SK-N-SH (cell line): Measurements from ENCODE around the gene MANF. TPM values are rescaled to one million over a fixed set of nuclear protein-coding genes. Genes with fewer than 3 reads are reported as not detected.

ENCODE experiments used
- CTCF ChIA-PET: fragments of 300-600, 350-600 bp; formaldehyde crosslinking; extraction: SDS; loops from one replicate; lab custom pipeline; 2021; lab: Yijun Ruan, JAX
- POLR2A ChIA-PET: fragments of 350-600 bp; sonication (Branson Sonifier 250); formaldehyde crosslinking; extraction: SDS; loops from one replicate; lab custom pipeline; 2020; ENCODE audit warnings: antibody characterized with exemption, inconsistent platforms; lab: Yijun Ruan, JAX
- DNase-seq: peaks from one replicate; pipeline ENCODE4 v3.0.0; 2012
- H2AFZ ChIP-seq: fragments of 200-600 bp; sonication (generic); 2 replicates; pipeline ENCODE4 v1.8.1; 2016; ENCODE audit warnings: antibody characterized with exemption, mild to moderate bottlenecking, low read depth
- H3F3A ChIP-seq: fragments of 200-600 bp; sonication (generic); replicated peaks from 2 replicates; pipeline ENCODE3; 2016; ENCODE audit warnings: antibody characterized with exemption, mild to moderate bottlenecking; ENCODE audit not compliant: insufficient read depth
- H3K27ac ChIP-seq, 2 experiments: fragments of 200-500 bp in 1 of 2; fragments of 200-600 bp in 1 of 2; sonication (Bioruptor generic) in 1 of 2; sonication (generic), shearing (Covaris generic) in 1 of 2; 2 replicates each; pipeline versions ENCODE4 v1.5.1 to v1.6.1; 2014 to 2016; ENCODE audit warnings: low read depth in 2 of 2, inconsistent platforms in 1 of 2, low read length in 1 of 2, mild to moderate bottlenecking in 1 of 2, mixed read lengths in 1 of 2
- H3K27me3 ChIP-seq: fragments of 200-600 bp; sonication (generic), shearing (Covaris generic); 2 replicates; pipeline ENCODE4 v1.6.1; 2016; ENCODE audit warnings: mixed run types; ENCODE audit not compliant: insufficient read depth
- H3K36me3 ChIP-seq, 2 experiments: fragments of 200-500 bp in 1 of 2; fragments of 200-600 bp in 1 of 2; sonication (Bioruptor generic) in 1 of 2; sonication (generic) in 1 of 2; replicated peaks in 1 of 2; 2 replicates each; pipeline versions ENCODE3 to v1.5.1; 2014 to 2016; ENCODE audit warnings: low read length in 1 of 2, mild to moderate bottlenecking in 1 of 2; ENCODE audit not compliant: insufficient read depth in 2 of 2, control insufficient read depth in 1 of 2
- H3K4me1 ChIP-seq, 2 experiments: fragments of 200-500 bp in 1 of 2; fragments of 200-600 bp in 1 of 2; sonication (Bioruptor generic) in 1 of 2; sonication (generic), shearing (Covaris generic) in 1 of 2; 2 replicates each; pipeline versions ENCODE4 v1.5.1 to v1.6.1; 2014 to 2016; ENCODE audit warnings: low read depth in 1 of 2, low read length in 1 of 2, mixed run types in 1 of 2; ENCODE audit not compliant: insufficient read depth in 2 of 2, control insufficient read depth in 1 of 2
- H3K4me2 ChIP-seq: fragments of 200-600 bp; sonication (generic), shearing (Covaris generic); 2 replicates; pipeline ENCODE4 v1.6.1; 2017; ENCODE audit warnings: mixed run types
- H3K4me3 ChIP-seq, 2 experiments: fragments of 200-500 bp in 1 of 2; fragments of 200-600 bp in 1 of 2; sonication (Bioruptor generic) in 1 of 2; sonication (generic), shearing (Covaris generic) in 1 of 2; 2 replicates each; pipeline versions ENCODE4 v1.5.1 to v1.8.1; 2014 to 2016; ENCODE audit warnings: low read depth in 2 of 2, inconsistent platforms in 1 of 2, low read length in 1 of 2, mild to moderate bottlenecking in 1 of 2, mixed read lengths in 1 of 2, moderate library complexity in 1 of 2
- H3K79me2 ChIP-seq: fragments of 200-600 bp; sonication (generic); 2 replicates; pipeline ENCODE4 v1.8.1; 2017; ENCODE audit warnings: mild to moderate bottlenecking; ENCODE audit not compliant: insufficient read depth
- H3K9ac ChIP-seq: fragments of 200-600 bp; sonication (generic); 2 replicates; pipeline ENCODE4 v1.6.1; 2017; ENCODE audit warnings: mixed run types
- H3K9me2 ChIP-seq: fragments of 200-600 bp; sonication (generic); 2 replicates; pipeline ENCODE4 v1.6.1; 2017; ENCODE audit warnings: mixed run types
- H3K9me3 ChIP-seq: fragments of 200-600 bp; sonication (generic); 2 replicates; pipeline ENCODE4 v1.6.1; 2017; ENCODE audit warnings: mixed run types, mild to moderate bottlenecking, moderate library complexity
- H4K20me1 ChIP-seq: fragments of 200-600 bp; sonication (generic); 2 replicates; pipeline ENCODE4 v1.6.1; 2017; ENCODE audit warnings: mild to moderate bottlenecking, mixed run types; ENCODE audit not compliant: insufficient read depth
- ELF1 ChIP-seq: IDR thresholded peaks from 2 replicates; pipeline ENCODE4 v1.4.0; 2012
- FOXJ3 ChIP-seq: sonication (generic); formaldehyde crosslinking; IDR thresholded peaks from 2 replicates; pipeline ENCODE4 v1.5.1; 2020; ENCODE audit warnings: mild to moderate bottlenecking, missing genetic modification reagents
- FOXM1 ChIP-seq: IDR thresholded peaks from 2 replicates; pipeline ENCODE4 v1.4.0; 2012; ENCODE audit warnings: low read depth, mild to moderate bottlenecking
- GABPA ChIP-seq: IDR thresholded peaks from 2 replicates; pipeline ENCODE4 v1.4.0; 2012; ENCODE audit warnings: low read depth, mild to moderate bottlenecking
- IRF3 ChIP-seq: fragments of 150-350 bp; IDR thresholded peaks from 2 replicates; pipeline ENCODE4 v1.6.1; 2016; ENCODE audit warnings: mild to moderate bottlenecking, low read depth, low read length
- JUND ChIP-seq: IDR thresholded peaks from 2 replicates; pipeline ENCODE4 v1.4.0; 2012
- POLR2AphosphoS5 ChIP-seq: IDR thresholded peaks from 2 replicates; pipeline ENCODE4 v1.6.1; 2012; ENCODE audit warnings: low read depth, low read length
- RAD21 ChIP-seq: IDR thresholded peaks from 2 replicates; pipeline ENCODE4 v1.6.1; 2012; ENCODE audit warnings: mild to moderate bottlenecking, low read length
- RXRA ChIP-seq: IDR thresholded peaks from 2 replicates; pipeline ENCODE4 v1.4.0; 2012; ENCODE audit warnings: low read depth, mild to moderate bottlenecking, borderline replicate concordance
- TCF12 ChIP-seq: IDR thresholded peaks from 2 replicates; pipeline ENCODE4 v1.4.0; 2012
- TEAD4 ChIP-seq: IDR thresholded peaks from 2 replicates; pipeline ENCODE4 v1.4.0; 2012; ENCODE audit warnings: mild to moderate bottlenecking, borderline replicate concordance; ENCODE audit not compliant: insufficient read depth
- USF2 ChIP-seq: fragments of 150-350 bp; IDR thresholded peaks from 2 replicates; pipeline ENCODE4 v1.6.1; 2017; ENCODE audit warnings: antibody characterized with exemption, low read length, low read depth, borderline replicate concordance
- WGBS: methylation state at CpG from one replicate; pipeline ENCODE4 v1.1.6; 2017; ENCODE audit warnings: low lambda C conversion rate; 5-methylcytosine and 5-hydroxymethylcytosine counted together
- polyA plus RNA-seq, 3 experiments: library from polyadenylated mRNA; depleted of rRNA; stranded (reverse); fragments of >200 nt; gene quantifications; 2 replicates each; pipeline ENCODE4 v1.2.3, GENCODE V29; 2012
- TF ChIP-seq, protein P1 (sequence below): IDR thresholded peaks from 2 replicates; pipeline ENCODE4 v1.4.0; 2012; ENCODE audit warnings: low read depth
- TF ChIP-seq, protein P2 (sequence below): IDR thresholded peaks from 2 replicates; pipeline ENCODE4 v1.6.1; 2012; ENCODE audit warnings: mild to moderate bottlenecking, low read depth, low read length, moderate library complexity

The MANF gene
- polyA plus RNA-seq, 1 of the 3 experiments (the other 2 are of a cell fraction) = 121 TPM

DNA sequence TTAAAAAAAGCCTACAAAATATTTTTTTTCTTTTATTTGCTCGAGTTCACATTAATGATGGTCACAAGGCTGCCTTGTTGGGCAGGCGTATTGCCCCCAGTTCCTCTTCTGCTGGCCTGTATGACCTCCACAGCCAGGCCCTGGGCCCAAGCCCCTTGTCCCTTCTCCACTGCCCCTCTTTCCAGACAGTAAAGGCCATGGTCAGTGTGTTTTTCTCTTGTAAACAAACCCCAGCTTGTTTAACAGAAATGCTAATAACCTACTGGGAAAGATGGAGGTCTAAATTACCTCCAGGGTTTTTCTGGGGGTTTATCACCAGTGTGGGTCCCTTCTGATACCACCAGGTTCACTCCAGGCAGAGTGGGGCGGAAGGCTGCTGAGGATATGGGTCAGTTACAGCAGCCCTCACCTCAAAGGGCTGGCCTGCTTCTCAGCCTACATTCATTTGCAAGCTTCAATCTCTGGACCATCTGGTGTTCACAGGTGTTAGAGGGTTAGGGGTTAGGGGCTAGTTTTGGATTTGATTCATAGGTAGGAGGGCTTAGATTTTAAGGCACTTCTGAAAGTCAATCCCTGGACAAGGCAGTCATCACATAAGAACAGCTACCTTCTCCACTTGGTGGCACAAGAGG is 2.0 kb upstream of the MANF start:
- Histone ChIP-seq H3K9me3 (no peaks in the 10 kb centered on the region), H3K36me3 (peaks cover 5 to 7% of the 10 kb centered on the region in 2 experiments), H3K27ac (no peak overlapping the region), H4K20me1 (no peaks in the 10 kb centered on the region), H3K4me1 (peaks cover 21 to 26% of the 10 kb centered on the region in 2 experiments), H3K9me2 (no peaks in the 10 kb centered on the region), H3K27me3 (no peaks in the 10 kb centered on the region), H3K4me3 (peak overlapping the region in 1 of 2 experiments; percentile 84; a peak in 3 of 4 replicates), H3K9ac (no peak overlapping the region), H3K79me2 (peaks cover 48% of the 10 kb centered on the region), H2AFZ (no peak overlapping the region), H3K4me2 (peak overlapping the region; percentile 80), H3F3A (peaks cover 9% of the 10 kb centered on the region)
- no peak for TF ChIP-seq IRF3
- no peak for TF ChIP-seq GABPA
- TF ChIP-seq, protein P1, sequence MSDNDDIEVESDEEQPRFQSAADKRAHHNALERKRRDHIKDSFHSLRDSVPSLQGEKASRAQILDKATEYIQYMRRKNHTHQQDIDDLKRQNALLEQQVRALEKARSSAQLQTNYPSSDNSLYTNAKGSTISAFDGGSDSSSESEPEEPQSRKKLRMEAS = no peak
- TF ChIP-seq FOXM1 = no peak
- no peak for TF ChIP-seq FOXJ3
- TF ChIP-seq, protein P2, sequence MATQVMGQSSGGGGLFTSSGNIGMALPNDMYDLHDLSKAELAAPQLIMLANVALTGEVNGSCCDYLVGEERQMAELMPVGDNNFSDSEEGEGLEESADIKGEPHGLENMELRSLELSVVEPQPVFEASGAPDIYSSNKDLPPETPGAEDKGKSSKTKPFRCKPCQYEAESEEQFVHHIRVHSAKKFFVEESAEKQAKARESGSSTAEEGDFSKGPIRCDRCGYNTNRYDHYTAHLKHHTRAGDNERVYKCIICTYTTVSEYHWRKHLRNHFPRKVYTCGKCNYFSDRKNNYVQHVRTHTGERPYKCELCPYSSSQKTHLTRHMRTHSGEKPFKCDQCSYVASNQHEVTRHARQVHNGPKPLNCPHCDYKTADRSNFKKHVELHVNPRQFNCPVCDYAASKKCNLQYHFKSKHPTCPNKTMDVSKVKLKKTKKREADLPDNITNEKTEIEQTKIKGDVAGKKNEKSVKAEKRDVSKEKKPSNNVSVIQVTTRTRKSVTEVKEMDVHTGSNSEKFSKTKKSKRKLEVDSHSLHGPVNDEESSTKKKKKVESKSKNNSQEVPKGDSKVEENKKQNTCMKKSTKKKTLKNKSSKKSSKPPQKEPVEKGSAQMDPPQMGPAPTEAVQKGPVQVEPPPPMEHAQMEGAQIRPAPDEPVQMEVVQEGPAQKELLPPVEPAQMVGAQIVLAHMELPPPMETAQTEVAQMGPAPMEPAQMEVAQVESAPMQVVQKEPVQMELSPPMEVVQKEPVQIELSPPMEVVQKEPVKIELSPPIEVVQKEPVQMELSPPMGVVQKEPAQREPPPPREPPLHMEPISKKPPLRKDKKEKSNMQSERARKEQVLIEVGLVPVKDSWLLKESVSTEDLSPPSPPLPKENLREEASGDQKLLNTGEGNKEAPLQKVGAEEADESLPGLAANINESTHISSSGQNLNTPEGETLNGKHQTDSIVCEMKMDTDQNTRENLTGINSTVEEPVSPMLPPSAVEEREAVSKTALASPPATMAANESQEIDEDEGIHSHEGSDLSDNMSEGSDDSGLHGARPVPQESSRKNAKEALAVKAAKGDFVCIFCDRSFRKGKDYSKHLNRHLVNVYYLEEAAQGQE = no peak
- no peak for TF ChIP-seq TCF12
- TF ChIP-seq TEAD4 = no peak
- TF ChIP-seq POLR2AphosphoS5 = no peak
- no peak for TF ChIP-seq ELF1
- TF ChIP-seq USF2 = no peak
- TF ChIP-seq RXRA = no peak
- no peak for TF ChIP-seq JUND
- no peak for TF ChIP-seq RAD21
- WGBS = 79% methylated on average over 3 of the region's 3 CpGs
- POLR2A ChIA-PET = interaction anchor here (1.3 kb wide), 1 partner anchor 814 kb away, joined by 5 read pairs; the partner anchor contains the start of gene HEMK1
- DNase-seq = no peak
- CTCF ChIA-PET = interaction anchor here (0.6 to 1.9 kb wide), 6 partner anchors 11 to 816 kb away, joined by 3 to 7 read pairs (median 4); no protein-coding TSS in a partner anchor
